ENCODE measurements around the gene GARIN5B. TPM values are rescaled to one million over a fixed set of nuclear protein-coding genes. Genes with fewer than 3 reads are reported as not detected.

GARIN5B gene
- polyA plus RNA-seq, 1 donor from 2014 or later: not detected

DNA sequence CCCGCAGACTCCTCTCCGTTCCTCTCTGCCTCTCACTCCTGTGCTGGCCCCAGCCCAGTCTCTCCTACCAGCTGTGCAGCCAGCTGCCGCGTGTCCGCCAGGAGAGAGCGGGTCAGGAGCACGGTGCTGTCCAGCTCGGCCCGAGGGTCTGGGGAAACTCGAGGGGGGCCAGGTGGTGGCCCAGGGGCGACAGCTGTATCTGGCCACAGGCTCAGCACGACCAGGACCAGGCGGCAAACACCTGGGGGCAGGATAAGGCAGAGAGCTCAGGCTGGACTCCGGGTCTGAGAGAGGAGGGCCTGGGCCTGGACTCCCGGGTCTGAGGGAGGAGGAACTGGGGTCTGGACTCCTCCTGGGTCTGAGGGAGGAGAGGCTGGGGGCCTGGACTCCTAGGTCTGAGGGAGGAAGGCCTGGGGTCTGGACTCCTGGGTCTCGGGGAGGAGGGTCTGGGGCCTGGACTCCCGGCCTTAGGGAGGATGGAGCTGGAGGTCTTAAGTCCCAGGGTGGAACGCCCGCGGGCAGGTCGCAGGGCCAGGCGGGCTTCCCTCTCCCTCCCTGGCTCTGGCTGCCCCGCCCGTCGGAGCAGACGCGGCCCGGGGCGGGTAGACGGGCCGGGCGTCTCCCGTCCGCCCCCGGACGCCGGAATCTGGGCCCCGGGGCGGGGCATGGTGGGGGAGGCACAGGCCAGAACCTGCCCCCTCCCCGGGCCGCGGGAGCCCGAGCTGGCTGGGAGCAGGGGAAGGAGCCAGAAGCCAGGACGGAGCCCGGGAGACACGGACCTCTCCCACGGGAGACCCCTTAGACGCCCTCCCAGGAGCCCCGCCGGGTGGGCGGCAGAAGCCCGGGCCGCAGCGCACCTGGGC, 5.9 kb upstream of the GARIN5B start:
- Mint-ChIP-seq H3K36me3 (no peaks in the 10 kb centered on the region), H3K4me3 (peak overlapping the region in 1 of 4 donors; percentile 68), H3K4me1 (peaks cover 0 to 9% (median 7%) of the 10 kb centered on the region in 3 donors), H3K27ac (no peak overlapping the region), H3K27me3 (peaks cover 28% of the 10 kb centered on the region), H3K9me3 (peaks cover 0 to 4% (median 0%) of the 10 kb centered on the region in 3 donors)

DNA sequence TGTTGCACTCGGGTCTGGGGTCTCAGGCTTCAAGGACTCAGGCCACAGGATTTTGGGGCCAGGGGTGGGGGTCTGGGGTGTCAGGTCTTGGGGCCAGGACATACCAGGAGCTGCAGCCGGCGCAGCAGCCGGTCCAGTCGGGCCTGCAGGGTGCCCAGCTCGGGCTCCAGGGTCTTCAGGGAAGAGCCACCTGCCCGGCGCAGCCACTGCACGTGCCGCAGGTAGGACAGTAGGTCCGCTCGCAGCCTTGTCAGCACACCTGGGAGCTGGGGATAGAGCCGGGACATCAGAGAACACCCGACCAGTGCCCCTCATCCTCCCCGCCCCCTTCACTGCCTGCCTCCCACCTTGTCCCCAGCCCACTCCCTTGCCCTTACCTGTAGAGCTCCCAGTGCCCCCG, 5.0 kb upstream of the GARIN5B start:
- peak overlapping the region in 2 of 4 donors; percentile 17 to 60 for H3K4me3 Mint-ChIP-seq
- peaks cover 24% of the 10 kb centered on the region for H3K27me3 Mint-ChIP-seq
- H3K9me3 Mint-ChIP-seq: peaks cover 0 to 4% (median 0%) of the 10 kb centered on the region in 3 donors
- H3K36me3 Mint-ChIP-seq: no peaks in the 10 kb centered on the region
- H3K27ac Mint-ChIP-seq: no peak overlapping the region
- peaks cover 0 to 7% (median 4%) of the 10 kb centered on the region in 3 donors for H3K4me1 Mint-ChIP-seq

DNA sequence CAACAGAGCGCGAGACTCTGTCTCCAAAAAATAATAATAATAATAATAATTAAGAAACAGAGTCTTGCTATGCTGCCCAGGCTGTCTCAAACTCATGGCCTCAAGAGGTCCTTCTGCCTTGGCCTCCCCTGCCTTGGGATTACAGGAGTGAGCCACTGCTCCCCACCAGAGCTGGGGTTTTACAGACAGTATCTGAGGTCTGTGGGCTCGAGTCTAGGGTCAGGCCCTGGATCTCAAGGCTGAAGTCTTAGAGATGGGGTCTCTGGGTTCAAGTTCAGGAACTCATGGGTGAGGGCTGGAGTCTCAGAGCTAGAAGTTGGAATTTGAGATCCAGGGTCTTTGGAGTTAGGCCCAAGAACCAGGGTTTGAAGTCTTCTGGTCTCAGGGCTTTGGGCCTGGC, 3.7 kb upstream of the GARIN5B start:
- peaks cover 0 to 2% (median 0%) of the 10 kb centered on the region in 3 donors for H3K9me3 Mint-ChIP-seq
- peaks cover 20% of the 10 kb centered on the region for H3K27me3 Mint-ChIP-seq
- H3K36me3 Mint-ChIP-seq: no peaks in the 10 kb centered on the region
- H3K27ac Mint-ChIP-seq: peak overlapping the region in 1 of 3 donors; percentile 65
- no peak overlapping the region for H3K4me3 Mint-ChIP-seq
- H3K4me1 Mint-ChIP-seq: peaks cover 0 to 7% (median 4%) of the 10 kb centered on the region in 3 donors

DNA sequence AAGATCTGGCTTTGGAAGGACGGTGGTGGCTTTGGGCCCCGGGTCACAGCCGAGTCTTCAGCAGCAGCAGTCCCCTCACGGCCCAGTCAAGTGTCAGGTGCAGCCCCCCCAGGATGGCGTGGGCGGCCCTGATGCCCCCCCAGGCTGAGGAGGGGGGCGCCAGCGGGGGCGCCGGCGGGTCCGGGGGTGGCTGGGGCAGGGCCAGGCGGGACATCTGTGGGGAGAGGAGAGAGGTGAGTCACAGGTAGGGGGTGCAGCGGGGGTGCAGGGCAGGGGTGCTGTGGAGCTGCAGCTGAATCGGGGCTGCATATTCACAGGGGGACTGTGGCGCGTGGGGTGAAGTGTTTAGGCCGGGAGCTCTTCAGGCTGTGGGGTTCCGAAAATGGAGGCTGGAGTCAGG, 2.9 kb upstream of the GARIN5B start:
- Mint-ChIP-seq H3K4me1 (peaks cover 0 to 5% (median 4%) of the 10 kb centered on the region in 3 donors), H3K27me3 (peaks cover 18% of the 10 kb centered on the region), H3K36me3 (no peaks in the 10 kb centered on the region), H3K27ac (peak overlapping the region in 1 of 3 donors; percentile 31), H3K9me3 (peaks cover 0 to 2% (median 0%) of the 10 kb centered on the region in 3 donors), H3K4me3 (no peak overlapping the region)

DNA sequence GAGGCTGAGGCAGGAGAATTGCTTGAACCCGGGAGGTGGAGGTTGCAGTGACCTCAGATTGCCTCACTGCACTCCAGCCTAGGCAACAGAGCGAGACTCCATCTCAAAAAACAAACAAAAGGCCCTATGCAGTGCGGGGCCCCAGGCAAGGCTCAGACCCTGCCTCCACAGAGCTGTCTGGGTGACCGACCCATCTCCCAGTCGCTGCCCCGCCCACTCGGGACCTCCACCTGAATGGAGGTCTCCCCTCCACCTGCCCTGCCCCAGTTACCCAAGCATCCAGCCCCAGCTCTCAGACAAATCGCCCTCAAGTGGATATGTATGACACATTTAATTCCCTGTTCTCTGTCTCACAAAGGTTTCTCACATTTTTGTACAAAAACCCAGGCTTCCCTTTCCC, 2.2 kb upstream of the GARIN5B start:
- H3K9me3 Mint-ChIP-seq: peaks cover 0 to 2% (median 0%) of the 10 kb centered on the region in 3 donors
- no peak overlapping the region for H3K27ac Mint-ChIP-seq
- H3K36me3 Mint-ChIP-seq: no peaks in the 10 kb centered on the region
- peaks cover 16% of the 10 kb centered on the region for H3K27me3 Mint-ChIP-seq
- no peak overlapping the region for H3K4me3 Mint-ChIP-seq
- peaks cover 0 to 4% (median 2%) of the 10 kb centered on the region in 3 donors for H3K4me1 Mint-ChIP-seq

DNA sequence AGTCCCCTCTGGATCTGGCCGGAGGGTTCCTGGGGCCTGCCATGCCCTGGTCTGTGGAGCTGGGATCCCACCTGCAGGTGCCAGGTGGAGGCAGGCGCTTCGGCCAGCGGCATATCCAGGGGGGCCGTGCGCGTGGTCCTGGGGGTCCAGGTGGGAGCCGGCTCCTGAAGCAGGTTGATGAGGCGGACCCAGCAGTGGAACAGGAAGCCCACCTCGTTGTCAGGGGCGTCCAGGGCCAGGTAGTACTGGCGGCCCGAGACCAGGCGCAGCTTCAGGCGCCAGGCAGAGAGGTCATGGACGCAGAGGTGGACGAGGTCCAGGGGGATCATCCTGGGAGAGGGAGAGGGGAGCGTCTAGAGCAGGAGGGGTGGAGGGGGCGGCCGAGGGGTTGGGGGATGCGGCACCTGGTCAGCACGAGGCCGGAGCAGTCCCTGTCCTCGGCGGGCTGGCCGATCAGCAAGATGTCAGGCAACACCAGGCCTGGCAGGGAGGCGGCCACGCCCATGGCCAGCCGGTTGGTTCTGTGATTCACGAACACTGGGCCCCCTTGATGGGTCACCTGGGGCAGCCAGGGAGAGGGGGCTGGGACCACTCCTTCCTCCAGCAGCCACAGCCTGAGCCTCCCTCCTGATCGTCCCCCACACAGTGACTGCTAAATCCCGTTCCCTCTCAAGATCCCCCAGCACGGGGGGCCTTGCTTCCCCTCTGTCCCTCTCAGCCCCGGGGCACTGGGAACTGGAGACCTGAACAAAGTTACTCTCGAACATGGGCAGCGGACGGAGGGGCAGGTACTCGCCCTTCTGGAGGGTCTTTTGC, 678 bp downstream of the GARIN5B start:
- peaks cover 10% of the 10 kb centered on the region for H3K27me3 Mint-ChIP-seq
- H3K27ac Mint-ChIP-seq: no peak overlapping the region
- H3K36me3 Mint-ChIP-seq: peaks cover 2% of the 10 kb centered on the region
- no peaks in the 10 kb centered on the region for H3K4me1 Mint-ChIP-seq
- H3K4me3 Mint-ChIP-seq: peak overlapping the region in 1 of 4 donors; percentile 54
- H3K9me3 Mint-ChIP-seq: peaks cover 0 to 2% (median 0%) of the 10 kb centered on the region in 3 donors

DNA sequence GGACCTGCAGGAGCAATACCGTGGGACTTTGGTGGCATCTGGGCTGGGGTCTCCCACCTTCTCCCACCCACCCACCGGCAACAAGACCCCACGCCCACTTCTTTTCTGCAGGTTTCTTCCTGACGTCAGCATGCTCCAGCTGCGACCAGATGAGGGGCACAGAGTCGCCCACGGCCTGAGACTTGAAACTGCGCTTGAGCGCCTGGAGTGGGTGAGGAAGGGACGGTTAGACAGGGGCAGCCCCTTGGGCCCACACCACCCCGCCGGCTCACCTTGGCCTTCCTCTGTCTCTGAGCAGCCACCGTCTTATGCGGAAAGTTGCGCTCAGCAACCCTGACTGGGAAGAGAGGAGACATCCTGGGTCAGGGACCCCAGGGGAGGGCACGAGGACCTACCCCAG, 2.2 kb downstream of the GARIN5B start:
- Mint-ChIP-seq H3K4me3 (no peak overlapping the region), H3K27me3 (peaks cover 19% of the 10 kb centered on the region), H3K4me1 (no peaks in the 10 kb centered on the region), H3K9me3 (peaks cover 0 to 2% (median 0%) of the 10 kb centered on the region in 3 donors), H3K27ac (no peak overlapping the region), H3K36me3 (peaks cover 2% of the 10 kb centered on the region)

DNA sequence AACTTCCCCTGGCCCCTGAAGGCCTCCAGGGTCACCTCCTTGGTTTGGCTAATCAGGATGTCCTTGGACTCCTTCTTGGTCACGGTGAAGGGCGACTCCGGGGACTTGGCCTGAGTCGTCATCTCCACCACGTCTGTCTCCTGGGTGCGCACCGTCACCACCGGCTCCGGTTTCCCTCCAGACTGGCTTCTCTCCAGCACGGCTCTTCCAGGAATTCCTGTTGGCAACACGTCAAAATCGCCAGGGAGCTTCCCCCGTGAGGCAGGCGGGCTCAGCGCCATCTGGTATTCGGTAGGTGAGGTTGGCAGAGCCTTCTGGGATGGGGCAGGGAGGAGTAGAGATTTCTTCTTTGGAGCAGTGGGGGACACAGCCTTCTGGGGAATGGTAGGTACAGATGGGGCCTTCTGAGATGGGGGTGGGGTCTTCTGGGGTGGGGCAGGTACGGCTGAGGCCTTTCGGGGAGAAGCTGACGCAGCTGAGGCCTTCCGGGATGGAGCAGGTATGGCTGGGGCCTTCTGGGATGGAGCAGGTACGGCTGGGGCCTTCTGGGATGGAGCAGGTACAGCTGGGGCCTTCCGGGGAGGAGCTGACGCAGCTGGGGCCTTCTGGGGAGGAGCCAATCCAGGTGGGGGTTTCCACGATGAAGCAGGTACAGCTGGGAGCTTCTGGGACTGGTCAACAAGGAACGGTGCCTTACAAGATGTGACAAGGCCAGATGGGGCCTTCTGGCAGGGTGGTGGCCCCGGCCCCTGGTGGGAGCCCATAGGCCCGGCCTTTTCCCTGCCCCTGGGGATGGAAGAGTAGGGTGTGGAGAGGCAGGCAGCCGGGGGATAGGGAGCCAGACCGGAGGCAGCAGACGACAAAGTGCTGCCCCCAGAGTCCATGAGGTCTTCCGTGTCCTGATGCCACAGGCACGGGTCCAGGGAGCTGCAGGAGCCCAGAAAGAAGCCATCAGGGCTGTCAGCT, 3.8 kb downstream of the GARIN5B start:
- Mint-ChIP-seq H3K9me3 (peaks cover 0 to 2% (median 0%) of the 10 kb centered on the region in 3 donors), H3K27me3 (peaks cover 22% of the 10 kb centered on the region), H3K4me3 (no peak overlapping the region), H3K27ac (no peak overlapping the region), H3K4me1 (no peaks in the 10 kb centered on the region), H3K36me3 (peaks cover 2% of the 10 kb centered on the region)

DNA sequence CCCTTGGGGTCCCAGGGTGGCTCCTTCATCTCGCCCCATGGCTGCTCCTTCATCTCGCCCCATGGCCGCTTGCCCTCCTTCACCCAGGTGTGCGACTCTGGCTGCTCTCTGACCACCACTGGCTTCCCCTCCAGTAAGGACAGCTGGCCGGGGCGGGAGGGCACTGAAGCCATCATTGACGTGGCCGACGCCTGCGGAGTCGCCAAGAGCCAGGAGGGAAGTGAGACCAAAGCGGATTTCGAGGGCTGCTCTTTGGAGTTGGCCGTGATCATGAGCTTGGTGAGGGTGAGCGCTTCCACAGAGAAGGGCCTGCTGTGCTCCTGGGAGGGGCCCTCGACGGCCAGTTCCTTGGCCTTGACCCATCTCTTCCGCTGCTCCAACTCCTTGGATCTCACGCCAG, 4.6 kb downstream of the GARIN5B start:
- Mint-ChIP-seq H3K27me3 (peaks cover 24% of the 10 kb centered on the region), H3K36me3 (peaks cover 2% of the 10 kb centered on the region), H3K9me3 (peaks cover 0 to 2% (median 0%) of the 10 kb centered on the region in 3 donors), H3K4me3 (no peak overlapping the region), H3K27ac (no peak overlapping the region), H3K4me1 (peaks cover 0 to under 1% (median 0%) of the 10 kb centered on the region in 3 donors)

DNA sequence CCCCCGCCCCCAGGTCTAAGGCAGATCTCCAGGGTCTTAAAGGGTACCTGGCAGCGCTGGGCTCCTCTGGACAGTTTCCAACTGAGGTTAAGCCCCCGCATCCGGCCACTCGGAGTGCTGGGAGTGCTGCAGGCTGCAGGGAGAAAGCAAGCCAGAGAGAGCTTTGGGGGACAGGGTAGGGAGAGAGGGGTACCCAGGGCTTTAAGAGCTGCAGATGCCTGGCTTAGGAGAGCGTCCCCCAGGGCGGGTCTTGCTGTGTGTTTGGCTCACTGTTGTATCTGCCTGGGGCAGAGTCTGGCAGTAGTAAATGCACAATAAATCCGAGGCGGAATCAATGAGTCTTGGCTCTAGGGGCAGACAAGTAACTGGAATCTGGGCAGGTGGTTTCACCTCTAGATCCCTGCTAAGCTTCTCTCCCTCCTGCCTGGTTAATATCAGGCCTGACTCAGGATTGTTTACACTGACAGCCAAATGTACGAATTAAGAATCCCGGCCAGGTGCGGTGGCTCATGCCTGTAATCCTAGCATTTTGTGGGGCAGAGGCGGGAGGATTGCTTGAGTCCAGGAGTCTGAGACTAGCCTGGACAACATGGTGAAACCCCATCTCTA, 7.7 kb downstream of the GARIN5B start:
- Mint-ChIP-seq H3K4me1 (peaks cover 4 to 9% (median 5%) of the 10 kb centered on the region in 3 donors), H3K36me3 (peaks cover 2% of the 10 kb centered on the region), H3K9me3 (peaks cover 0 to 5% (median 0%) of the 10 kb centered on the region in 3 donors), H3K4me3 (no peak overlapping the region), H3K27ac (no peak overlapping the region), H3K27me3 (peaks cover 46% of the 10 kb centered on the region)

DNA sequence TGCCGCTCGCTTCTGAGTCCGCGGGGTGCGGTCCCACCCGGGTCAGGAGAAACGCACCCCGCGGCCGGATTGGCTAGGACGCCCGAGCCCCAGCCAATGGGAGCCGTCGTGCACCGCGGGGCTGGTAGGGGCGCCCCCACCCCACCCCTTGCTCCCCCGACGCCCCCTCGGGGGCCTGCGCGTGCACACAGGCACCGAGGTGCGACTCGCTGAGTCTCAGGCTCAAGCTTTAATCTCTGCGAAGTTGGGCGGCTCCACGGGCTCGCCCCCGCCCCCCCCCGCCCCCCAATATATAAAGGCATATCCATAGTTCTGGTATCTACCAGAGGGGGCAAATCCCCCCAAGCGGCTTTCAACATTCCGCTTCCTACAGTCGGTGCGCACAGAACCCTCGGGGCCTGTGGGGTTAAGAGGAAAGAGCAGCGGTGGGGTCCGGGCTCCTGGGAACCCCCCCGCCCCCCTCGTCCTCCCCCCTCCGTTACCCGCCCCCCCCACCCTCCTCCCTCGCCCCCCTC, 8.3 kb downstream of the GARIN5B start, which contains the start of gene COX6B2:
COX6B2 (minus strand) TSS at position 22 of the 515 bp plus-strand sequence. CDS start 198 bp downstream, outside the sequence.
- H3K36me3 Mint-ChIP-seq: peaks cover 2% of the 10 kb centered on the region
- peak within 1 kb of the TSS; percentile 50 to 89 (median 76) for H3K4me3 Mint-ChIP-seq
- H3K27me3 Mint-ChIP-seq: peaks cover 46% of the 10 kb centered on the region
- H3K27ac Mint-ChIP-seq: peak within 1 kb of the TSS in 1 of 3 donors; percentile 39
- peaks cover 0 to 5% (median 0%) of the 10 kb centered on the region in 3 donors for H3K9me3 Mint-ChIP-seq
- peaks cover 4 to 9% (median 5%) of the 10 kb centered on the region in 3 donors for H3K4me1 Mint-ChIP-seq

DNA sequence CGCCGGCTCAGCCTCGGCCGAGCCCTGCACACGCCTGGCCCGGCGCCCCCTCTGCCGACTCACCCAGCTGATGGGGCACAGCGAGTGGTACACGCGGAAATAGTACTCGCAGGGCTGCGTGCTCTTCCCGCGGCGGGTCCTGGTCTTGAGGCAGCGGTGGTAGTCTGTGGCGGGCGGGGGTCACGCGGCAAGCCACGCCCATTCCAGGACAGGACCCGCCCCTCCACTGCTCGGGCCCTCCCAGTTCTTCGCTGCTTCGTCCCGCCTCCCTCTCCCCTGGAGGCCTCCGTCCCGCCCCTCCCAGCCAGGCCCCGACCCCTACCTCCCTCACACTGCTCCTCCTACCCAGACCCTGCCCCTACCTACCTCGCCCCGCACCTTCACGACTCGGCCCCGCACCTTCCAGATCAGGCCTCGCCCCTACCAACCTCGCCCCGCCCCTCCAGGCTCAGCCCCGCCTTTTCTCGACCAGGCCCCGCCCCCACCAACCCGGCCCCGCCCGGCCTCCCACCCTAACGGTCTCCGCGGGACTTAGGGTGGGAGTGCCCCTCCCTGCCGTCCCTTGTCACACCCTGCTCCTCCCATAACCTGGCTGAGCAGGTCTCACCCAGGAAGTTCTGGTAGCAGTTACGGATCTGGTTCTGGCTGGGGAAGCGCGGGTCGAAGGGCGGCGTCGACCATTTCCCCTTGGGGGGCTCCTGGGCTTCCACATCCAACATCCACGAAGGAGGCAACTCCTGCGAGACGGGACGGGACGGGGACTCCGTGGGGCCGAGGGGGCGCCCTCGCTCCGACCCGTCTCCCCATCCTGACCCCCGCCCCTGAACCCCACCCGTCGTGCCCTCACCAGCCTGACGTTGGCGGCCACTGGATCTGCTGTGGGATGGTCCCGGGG, 9.0 kb downstream of the GARIN5B start:
- H3K27me3 Mint-ChIP-seq: peaks cover 46% of the 10 kb centered on the region
- peak overlapping the region in 3 of 4 donors; percentile 68 to 89 (median 85) for H3K4me3 Mint-ChIP-seq
- peaks cover 4 to 9% (median 5%) of the 10 kb centered on the region in 3 donors for H3K4me1 Mint-ChIP-seq
- peak overlapping the region in 1 of 3 donors; percentile 39 for H3K27ac Mint-ChIP-seq
- peaks cover 0 to 5% (median 0%) of the 10 kb centered on the region in 3 donors for H3K9me3 Mint-ChIP-seq
- peaks cover 2% of the 10 kb centered on the region for H3K36me3 Mint-ChIP-seq

Data from IgD-negative memory B cell (primary cell).